GM18870 (cell line): ENCODE measurements around the gene KIF6.
"Not testable (repeated sequence)": the region's sequence is repeated elsewhere in the genome, so short reads cannot be mapped to it uniquely, and the experiment has no call there.

Experiments
- ATAC-seq: cut with Tn5 transposase; IDR thresholded peaks from one replicate; pipeline ENCODE4 v1.9.1; 2021; ENCODE audit warnings: moderate library complexity; ENCODE audit not compliant: unreplicated experiment

KIF6 gene

GRCh38 chr6:39509831-39510230 lies 215.4 kb downstream of the KIF6 start:
- ATAC-seq = not testable (repeated sequence)

GRCh38 chr6:39508515-39508914 lies 216.7 kb downstream of the KIF6 start:
- no peak for ATAC-seq

DNA sequence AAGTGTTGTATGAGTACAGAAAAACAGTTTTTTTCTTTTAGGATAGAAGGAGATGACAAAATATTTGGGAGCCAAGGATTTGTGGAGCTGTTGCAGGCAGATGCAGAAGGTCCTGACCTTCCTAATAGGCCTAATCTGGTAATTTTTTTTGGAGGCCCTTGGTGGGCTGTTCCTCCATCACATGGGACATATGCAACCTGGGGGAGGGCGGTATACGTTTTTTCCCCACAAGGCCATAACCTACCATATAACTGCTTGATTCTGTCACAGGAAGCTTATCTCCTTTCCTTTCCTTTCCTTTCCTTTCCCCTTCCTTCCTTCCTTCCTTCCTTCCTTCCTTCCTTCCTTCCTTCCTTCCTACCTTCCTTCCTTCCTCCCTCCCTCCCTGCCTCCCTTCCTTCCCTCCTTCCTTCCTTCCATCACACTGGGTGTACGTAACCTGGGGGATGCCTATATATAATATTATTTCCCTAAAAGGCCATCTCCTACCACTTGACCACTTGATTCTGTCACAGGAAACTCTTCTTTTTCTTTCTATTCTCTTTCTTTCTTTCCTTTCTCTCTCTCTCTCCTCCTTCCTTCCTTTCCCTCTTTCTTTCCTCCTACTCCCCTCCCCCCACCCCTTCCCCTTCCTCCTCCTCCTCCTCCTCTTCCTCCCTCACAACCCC lies 217.7 kb downstream of the KIF6 start:
- no peak for ATAC-seq

GRCh38 chr6:39502362-39502955 lies 222.7 kb downstream of the KIF6 start:
- not testable (repeated sequence) for ATAC-seq

DNA sequence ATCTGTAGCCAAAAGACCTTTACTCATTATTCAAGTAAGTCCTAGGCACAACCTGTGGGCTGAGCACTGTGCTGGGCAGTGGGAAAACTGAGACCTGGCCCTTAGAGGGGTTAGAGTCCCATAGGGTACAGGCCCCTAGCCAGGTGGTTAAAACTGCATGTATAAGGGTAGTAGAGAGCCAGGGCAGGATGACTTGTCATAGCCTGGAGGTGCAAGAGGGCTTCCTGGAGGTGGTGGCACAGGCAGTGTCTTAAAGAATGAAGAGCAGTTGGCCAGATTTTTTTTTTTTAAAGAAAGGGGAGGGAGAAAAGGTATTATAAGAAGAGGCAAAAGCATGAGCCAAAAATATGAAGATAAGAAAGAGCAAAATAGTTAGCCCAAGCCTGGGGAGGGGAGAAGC lies 226.2 kb downstream of the KIF6 start:
- ATAC-seq = no peak

DNA sequence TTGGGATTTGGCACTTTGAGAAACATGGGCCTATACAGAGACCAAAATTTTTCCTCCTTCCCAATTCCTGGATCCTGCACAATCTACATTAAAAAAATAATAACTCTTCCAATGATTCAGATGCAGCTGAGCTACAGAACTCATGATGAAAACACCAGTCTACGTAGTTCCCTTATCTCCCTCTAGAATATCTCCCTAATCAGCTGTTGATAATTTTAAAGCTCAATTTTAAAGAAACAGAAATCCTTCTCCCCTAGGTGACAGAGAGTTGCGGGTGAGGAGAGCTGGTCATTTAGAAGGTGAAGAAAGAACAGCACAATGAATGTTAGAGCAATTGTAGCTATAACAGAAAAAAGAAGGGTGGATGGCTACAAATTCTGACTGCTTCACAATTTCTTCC lies 227.1 kb downstream of the KIF6 start:
- ATAC-seq = no peak

GRCh38 chr6:39496915-39497314 lies 228.3 kb downstream of the KIF6 start:
- ATAC-seq = no peak

DNA sequence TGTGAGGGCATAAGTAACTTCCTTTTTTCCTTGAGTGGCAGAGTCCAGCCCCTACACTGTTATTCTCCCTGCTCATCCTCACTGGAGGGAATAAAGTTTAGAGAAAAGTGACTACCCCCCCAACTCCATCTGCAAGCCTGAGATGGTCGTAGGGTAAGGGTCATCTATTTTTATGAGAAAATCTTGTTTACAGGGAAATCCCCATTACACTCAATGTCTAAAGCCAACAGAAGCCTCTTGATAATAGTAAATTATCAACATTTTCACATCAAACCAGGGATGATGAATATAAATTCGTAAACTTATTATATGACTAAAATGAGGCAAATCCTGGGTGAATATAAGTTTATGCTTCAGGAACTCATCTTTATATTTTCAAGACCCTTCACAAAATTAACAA lies 228.8 kb downstream of the KIF6 start:
- no peak for ATAC-seq

DNA sequence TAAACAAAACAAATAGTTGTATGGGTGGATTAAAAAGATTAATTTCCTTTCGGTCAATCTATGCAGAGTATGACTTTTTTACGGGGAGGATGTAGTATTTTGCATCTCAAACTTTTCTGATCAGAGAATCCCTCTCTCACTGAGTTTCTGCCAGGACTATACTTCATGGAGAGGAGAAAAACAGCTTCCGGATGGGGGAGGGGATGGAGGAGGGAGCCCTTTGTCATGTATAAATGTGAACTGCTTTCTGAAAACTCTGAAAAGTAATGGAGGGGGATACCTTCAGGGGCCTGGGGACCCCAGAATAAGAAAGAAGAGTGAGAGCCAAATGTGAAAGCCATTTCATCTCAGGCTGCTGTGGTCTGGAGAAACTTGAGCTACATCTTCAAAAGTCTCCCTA lies 229.6 kb downstream of the KIF6 start:
- no peak for ATAC-seq

GRCh38 chr6:39494998-39495397 lies 230.2 kb downstream of the KIF6 start:
- no peak for ATAC-seq

DNA sequence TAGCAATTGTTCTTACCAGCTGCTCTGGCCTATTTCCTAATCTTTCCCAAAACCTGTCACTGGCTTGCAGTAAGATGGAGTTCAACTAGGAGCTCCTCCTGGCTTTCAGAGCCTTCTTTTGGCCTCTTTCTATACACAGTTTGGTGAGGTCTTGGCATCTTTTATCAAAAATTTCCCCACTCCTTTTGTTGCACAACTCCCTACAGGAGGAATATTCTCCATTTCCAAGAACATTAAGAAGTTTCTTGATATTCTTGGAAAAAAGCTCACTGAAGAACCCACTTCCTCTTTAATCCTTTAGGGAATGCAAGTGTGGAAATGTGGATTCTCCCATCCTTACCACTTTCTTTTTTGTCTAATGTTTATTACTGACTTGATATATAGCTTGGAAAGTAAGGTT lies 231.4 kb downstream of the KIF6 start:
- no peak for ATAC-seq

DNA sequence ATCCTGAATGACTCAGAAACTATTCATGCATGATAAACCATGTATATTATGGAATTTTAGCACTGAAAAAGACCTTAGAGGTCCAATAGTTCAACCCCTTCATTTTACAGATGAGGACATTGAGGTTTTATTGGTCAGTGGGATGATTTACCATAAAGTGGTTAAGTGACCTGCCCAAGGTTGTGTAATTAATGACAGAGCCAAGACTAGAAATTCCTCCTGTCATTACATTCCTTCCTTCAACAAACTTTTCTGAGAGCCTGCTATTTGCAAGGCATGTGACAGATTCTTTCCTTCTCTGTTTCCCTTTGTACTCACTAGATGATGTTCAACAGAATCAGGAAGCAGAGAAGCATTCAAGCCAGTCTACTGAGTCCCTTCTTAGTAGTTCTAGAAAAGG lies 232.0 kb downstream of the KIF6 start:
- no peak for ATAC-seq

GRCh38 chr6:39490108-39490507 lies 235.1 kb downstream of the KIF6 start:
- ATAC-seq = no peak

DNA sequence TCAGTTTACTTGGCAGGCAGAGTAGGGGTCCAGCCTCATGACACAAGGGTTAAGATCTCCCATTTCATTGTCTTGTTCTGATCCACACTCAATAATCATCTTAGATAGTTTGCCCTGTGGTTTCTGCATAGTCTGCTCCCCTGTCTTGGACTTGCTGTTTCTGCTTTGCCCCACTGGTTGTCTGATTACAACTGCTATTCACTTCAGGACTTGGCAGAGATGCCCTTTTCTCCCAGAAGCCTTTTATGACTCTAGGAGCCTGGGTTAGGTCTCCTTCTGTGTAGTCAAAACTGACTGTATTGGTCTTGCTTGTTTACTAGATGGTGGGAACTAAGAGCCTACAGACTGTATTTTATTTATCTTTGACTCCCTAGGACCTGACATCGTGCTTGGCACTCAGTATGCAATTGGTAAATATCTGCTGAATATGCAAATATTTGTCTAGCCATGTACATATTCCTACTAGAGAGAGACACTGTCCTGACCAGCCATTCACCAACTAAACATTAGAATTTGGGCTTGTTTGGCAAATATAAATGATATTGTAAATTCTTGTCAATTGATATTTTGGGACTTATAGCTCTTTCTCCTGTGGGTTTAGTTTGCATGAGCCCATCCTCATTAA lies 236.8 kb downstream of the KIF6 start:
- no peak for ATAC-seq

GRCh38 chr6:39484276-39484675 lies 240.9 kb downstream of the KIF6 start:
- ATAC-seq = no peak

GRCh38 chr6:39479819-39480218 lies 245.4 kb downstream of the KIF6 start:
- ATAC-seq = not testable (repeated sequence)

- no peak for ATAC-seq
Observed at GRCh38 chr6:39476670-39477069, 248.5 kb downstream of the KIF6 start.

- no peak for ATAC-seq
Observed at GRCh38 chr6:39476151-39476550, 249.1 kb downstream of the KIF6 start.

- ATAC-seq = no peak
Observed at GRCh38 chr6:39471954-39472659, 253.1 kb downstream of the KIF6 start.

DNA sequence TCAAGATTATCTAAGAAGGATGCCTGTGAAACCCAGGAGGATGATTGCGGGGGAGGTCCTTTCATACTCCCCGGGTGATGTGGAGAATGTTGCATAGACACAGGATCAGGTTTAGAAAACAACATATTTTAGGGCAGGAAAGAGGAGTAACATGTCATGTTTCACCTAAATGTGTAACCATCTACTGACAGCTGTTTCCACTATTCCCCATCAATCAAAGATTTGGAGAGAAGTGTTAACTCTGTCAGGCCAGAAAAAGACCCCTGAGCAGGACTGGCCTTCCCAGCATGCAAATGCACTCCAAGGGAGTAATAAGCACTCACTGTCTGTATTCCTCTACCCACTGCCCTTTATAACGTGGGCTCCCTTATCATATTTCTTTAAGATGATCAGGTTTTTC lies 254.7 kb downstream of the KIF6 start:
- ATAC-seq = no peak

DNA sequence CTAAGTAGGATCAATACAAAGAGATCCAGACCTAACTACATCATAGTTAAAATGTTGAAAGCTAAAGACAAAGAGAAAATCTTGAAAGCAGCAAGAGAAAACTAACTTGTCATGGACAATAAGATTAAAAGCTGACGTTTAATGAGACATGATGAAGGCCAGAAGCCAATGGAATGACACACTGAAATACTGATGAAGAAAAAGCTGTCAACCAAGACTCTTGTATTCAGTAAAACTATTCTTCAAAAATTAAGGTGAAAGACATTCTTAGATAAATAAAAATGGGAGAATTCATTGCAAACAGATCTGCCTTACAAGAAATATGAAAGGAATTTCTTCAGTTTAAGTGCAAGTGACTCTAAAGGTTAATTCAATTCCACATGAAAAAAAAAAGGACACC lies 256.8 kb downstream of the KIF6 start:
- ATAC-seq = no peak

- ATAC-seq = no peak
Observed at GRCh38 chr6:39466631-39467030, 258.6 kb downstream of the KIF6 start.
